GM19240 (cell line): ENCODE measurements around the gene RAB11FIP3.
"Not testable (repeated sequence)": the region's sequence is repeated elsewhere in the genome, so short reads cannot be mapped to it uniquely, and the experiment has no call there.

Experiments
- DNase-seq: peaks from one replicate; pipeline ENCODE4 v3.0.0; 2011; ENCODE audit warnings: low spot score; ENCODE audit not compliant: insufficient read length

RAB11FIP3 gene

GRCh38 chr16:467249-467871 is 41.9 kb downstream of the RAB11FIP3 start:
- DNase-seq, result not testable (repeated sequence)

GRCh38 chr16:468068-468821 is 42.8 kb downstream of the RAB11FIP3 start:
- no peak for DNase-seq

- not testable (repeated sequence) for DNase-seq
Measured at GRCh38 chr16:469459-469858, 44.0 kb downstream of the RAB11FIP3 start.

GRCh38 chr16:470418-470817 is 45.0 kb downstream of the RAB11FIP3 start:
- DNase-seq, result no peak

GRCh38 chr16:471353-472198 is 46.1 kb downstream of the RAB11FIP3 start:
- DNase-seq, result no peak

- DNase-seq, result no peak
Measured at GRCh38 chr16:472199-472504, 46.7 kb downstream of the RAB11FIP3 start.

- no peak for DNase-seq
Measured at GRCh38 chr16:473046-474043, 47.9 kb downstream of the RAB11FIP3 start.

GRCh38 chr16:474420-475122 is 49.1 kb downstream of the RAB11FIP3 start:
- no peak for DNase-seq

GRCh38 chr16:476039-476438 is 50.6 kb downstream of the RAB11FIP3 start:
- DNase-seq, result no peak

- DNase-seq, result no peak
Measured at GRCh38 chr16:477301-478157, 52.1 kb downstream of the RAB11FIP3 start.

GRCh38 chr16:478287-478686 is 52.8 kb downstream of the RAB11FIP3 start:
- DNase-seq, result not testable (repeated sequence)

GRCh38 chr16:482468-483185 is 57.2 kb downstream of the RAB11FIP3 start:
- no peak for DNase-seq

GRCh38 chr16:483341-484075 is 58.1 kb downstream of the RAB11FIP3 start:
- DNase-seq, result no peak

GRCh38 chr16:489606-490005 is 64.2 kb downstream of the RAB11FIP3 start:
- no peak for DNase-seq

GRCh38 chr16:490768-491167 is 65.3 kb downstream of the RAB11FIP3 start:
- DNase-seq, result no peak

- DNase-seq, result no peak
Measured at GRCh38 chr16:491220-491919, 65.9 kb downstream of the RAB11FIP3 start.

GRCh38 chr16:492211-492875 is 66.9 kb downstream of the RAB11FIP3 start:
- DNase-seq, result no peak
